HG03457 (cell line): ENCODE data around the gene DUSP10.

ENCODE experiments used
- ATAC-seq: cut with Tn5 transposase; IDR thresholded peaks from one replicate; pipeline ENCODE4 v1.9.1; 2021; ENCODE audit warnings: moderate number of reproducible peaks; ENCODE audit not compliant: unreplicated experiment

The DUSP10 gene

DNA sequence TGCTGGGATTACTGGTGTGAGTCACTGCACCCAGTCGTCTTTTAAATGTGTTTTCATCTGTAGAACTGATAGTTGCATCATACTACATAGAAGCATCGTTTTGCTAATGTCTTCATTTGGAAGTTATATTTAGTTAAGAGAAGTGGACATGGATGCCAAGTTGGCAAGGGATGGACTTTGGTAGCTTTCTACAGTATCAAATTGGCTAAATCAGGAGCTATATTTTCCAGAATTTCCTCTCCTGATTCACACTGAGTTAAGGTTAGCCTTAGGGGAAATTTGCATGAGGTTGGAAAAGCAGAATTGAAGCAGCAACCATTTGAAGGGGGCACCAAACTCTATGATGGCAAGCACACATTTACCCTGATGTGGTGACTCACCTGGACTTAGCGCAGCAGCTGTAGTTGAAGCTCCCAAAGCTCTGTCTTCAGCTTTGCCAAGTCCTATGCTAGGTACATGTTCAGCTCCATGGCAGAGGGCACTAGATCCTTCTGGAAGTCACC, 43.9 kb downstream of the DUSP10 start:
- ATAC-seq, result no peak

DNA sequence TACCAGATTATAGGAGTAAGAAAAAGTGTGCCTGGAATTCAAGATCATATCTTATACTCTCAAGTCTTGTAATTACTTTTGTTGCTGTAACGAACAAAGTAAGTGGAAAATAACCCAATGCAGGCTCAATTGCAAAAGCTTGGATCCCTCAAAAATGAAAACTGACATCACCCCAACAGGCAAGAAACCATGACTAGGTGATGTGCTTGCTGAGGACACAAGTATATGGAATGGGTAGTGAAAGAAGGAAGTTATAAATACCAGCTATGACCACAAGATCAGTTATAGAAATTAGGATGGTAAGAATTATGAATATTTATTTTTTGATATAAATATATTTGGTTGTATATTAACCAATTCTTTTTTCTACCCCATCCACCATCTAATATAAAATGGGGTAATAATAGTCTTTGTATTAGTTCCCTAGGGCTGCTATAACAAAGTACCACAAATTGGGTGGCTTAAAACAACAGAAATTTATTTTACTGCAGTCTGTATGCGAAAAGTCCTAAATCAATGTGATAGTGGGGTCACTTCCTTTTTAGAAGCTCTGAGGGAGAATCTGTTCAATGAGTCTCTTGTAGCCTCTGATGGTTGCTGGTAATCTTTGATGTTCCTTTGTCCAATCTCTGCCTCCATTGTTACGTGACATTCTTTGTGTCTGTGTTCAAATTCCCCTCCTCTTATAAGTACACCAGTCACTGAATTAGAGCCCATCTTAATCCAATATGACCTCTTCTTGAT, 45.0 kb downstream of the DUSP10 start:
- no peak for ATAC-seq

DNA sequence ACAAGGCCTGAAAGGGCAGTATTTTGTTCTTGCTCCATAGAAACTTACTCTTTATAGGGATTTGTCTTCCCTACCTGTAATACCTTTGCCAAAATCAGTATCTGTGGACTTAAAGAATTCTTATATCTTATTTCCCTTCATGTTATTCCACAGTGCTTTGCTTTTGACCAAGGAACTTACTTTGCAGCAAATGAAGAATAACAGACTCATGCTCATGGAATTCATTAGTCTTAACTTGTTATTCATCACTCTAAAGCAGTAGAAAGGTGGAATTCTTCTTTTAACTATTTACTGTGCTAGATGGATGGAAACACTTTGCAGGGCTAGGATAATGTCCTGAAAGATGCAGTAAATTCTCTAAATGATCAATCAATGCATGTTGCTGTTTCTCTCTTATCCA, 45.9 kb downstream of the DUSP10 start:
- no peak for ATAC-seq

DNA sequence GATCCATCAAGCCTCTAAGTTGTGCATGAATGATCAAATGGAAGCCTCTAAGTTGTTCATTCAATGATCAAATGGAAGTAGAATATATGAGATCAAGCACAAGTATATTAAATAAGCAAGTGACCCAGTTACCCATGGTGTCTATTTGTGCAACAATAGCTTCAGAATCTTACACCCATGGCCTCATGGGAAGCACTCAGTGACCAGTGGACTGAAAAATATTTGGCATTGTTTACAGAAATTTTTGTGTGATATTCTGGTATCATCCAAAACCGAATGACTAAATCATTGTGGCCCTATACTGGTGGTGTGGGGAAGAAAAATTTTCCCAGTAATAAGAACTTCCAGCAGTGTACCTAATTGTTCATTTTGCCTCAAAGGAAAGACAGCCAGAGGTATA, 46.6 kb downstream of the DUSP10 start:
- ATAC-seq, result no peak

DNA sequence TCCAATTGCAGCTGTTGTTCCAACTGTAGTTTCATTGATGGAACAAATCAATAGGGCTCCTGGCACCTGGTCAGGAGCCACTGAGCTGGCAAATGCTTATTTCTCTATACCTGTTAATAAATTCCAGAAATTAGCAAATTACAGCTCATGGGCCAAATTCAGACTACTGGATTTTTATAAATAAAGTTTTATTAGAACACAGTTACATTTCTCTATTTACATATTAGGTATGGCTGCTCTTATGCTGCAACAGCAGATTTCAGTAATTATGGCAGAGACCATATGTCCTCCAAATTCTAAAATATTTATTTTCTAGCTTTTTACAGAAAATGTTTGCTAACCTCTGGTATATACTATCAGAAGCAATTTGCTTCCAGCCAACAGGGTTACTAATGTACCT, 47.8 kb downstream of the DUSP10 start:
- ATAC-seq, result no peak

DNA sequence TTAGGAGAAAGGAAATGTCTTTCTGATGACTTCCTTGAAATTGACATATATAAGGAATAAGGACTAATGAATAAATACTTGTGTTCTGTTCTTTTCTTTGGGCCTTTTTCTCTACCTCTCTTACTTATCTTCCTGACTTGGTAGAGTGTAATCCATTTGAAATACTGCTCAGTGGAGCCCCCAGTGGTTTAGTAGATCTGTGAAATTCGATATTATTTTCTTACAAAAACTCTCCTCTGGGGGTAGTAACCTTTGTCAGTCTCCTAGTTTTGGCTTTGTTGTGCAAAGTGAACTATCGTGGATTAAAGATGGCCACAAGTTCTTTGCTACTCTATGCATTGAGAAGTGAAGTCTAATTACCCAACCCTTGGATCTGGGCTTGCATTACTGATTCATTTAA, 48.8 kb downstream of the DUSP10 start:
- ATAC-seq, result no peak

DNA sequence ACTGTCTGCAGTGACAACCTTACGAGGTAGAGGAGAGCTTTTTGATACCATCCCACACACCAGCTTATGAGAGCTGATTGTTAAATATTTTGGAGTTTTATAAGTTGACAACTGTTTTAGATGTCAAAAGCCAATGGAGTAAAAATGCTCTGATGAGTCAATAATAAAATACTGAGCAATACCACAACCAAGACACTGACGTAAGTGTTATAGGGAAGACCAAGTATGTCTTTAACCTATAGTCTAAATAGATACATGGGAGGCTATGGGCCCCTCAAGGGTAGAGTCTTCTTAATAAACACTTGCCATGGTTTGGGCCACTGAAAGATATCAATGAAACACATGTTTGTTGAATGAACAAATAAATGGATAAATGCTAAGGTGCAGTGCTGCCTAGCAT, 49.2 kb downstream of the DUSP10 start:
- no peak for ATAC-seq

DNA sequence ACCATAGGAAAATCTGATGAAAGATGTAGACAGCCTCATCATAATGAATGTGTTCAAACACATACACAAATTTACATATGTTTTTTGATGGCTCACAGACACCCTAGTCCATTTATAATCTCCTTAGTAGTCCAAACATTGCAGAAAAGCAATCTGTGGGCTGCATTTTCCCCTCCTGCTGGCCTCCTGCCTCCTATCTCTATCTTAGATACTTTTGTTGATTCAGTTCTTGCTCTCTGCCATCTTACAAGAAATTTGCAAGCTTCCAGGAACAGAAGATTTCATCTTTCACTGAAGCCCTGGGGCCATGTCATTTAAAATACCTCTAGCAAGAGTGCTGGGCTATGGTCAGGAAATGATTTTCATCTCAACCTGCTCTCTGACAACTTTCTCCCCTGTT, 50.6 kb downstream of the DUSP10 start:
- ATAC-seq, result no peak

DNA sequence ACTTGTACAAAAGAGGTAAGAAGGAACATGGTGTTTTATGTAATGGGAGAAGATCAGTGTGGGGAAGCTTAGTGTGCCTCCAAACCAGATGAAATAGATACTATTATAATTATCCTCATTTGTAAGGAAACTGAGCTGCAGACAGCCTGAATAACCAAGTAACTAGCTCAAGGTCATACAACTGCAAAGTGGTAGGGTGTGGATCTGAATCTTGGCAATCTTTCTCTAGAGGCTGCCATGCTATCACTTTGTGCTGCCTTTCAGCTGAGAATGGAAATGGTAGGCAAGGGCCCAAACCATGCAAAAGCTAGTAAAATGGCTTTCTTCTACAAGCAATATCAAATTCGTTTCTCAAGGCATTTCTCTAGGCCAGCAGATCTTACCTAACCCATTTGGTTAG, 51.0 kb downstream of the DUSP10 start:
- no peak for ATAC-seq

DNA sequence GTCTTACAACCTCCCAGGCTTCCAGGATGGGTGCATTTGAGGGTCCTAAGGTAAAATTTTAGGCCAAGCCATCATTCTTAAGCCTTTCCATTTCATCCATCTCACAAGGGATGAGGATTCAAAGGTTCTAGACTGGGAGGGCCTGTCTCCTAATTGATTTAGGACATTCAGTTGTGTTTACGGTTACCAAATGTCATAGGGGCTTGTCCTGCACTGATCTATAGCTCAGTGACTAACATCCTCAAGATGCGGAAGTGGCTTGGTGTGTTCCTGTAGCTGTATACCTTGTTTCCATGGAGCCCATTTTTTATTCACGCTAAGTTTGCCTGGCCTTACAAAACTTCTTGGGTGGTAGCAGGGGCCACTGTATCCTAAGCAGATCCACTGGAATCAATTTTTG, 52.8 kb downstream of the DUSP10 start:
- no peak for ATAC-seq

DNA sequence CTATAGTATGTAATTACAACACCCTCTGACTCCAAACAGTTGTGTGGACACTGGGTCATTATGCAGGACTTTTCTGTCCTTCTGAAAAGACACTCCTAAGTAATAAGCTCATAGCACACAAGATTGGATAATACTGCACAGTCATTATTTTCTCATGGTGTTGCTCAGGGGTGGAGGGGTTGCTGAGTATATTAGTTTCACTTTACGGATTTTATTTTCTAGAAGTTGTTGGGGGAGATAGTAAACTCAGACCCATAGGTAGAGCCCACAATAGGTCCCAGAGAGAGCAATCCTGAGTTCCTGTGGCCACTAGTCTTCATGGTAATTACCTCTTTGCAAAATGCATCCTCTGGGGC, 53.4 kb downstream of the DUSP10 start:
- ATAC-seq, result no peak

DNA sequence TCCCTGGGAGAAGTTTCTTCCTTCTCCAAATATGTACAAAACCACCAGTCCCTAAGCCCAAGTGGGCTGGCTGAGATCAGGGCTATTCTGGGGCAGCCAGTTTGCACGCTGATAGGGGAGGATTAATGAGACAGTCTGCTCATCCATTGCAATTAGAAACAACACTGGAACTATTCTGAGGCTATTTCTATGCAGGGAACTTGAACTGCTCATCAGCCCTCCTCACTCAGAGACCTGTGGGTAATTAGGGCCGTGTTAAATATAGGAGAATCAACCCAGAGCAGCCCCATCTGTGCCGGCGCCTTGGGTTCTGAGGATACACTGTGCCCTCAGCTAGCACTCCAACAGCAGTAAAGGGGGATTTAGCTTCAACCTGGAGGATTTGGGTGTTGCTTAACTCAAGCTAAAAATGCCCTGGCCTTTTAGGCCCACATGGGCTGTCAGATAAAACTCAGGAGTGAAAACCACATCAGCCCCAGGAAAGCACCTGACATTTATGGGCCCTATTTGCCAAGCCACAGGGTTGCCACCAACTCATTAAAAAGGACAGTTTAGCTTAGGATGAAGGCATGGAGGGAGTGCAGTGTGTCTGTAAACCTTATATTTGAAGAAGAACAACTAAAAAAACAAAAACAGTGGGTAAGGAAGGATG, 53.9 kb downstream of the DUSP10 start:
- no peak for ATAC-seq

DNA sequence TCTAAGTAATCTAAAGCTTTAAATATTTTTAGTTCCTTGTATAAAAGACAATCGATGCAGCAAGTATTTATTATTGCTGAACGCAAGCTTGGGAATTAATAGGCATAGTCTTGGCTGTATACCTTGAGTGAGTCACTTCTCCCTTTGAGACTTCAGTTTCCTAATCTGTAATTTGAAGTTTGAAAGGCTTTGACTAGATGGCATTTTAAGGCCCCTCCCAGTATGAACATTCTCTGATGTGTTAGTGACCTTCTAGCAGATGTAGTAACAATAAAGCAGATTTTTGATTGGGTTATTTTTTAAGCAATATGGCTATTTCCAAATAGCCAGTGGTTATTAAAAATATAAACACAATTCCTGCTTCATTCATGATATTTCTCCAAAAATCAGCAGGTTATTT, 58.2 kb downstream of the DUSP10 start:
- ATAC-seq, result no peak

DNA sequence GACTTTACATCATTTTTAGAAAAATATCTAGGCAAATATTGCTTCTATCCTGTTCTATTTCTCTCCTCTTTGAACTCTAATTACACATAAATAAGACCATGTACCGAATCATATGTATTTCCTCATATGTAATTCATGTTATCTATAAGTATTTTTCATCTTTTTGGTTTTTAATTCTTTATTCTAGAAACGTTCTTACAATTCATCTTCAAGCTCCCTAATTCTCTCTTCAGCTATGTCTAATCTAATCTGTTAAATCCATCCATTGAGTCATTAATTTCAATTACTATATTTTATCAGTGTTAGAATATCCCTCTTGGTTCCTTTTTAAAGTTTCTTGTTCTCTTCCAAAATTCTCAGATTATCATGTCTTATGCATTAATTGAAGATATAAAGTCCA, 61.8 kb downstream of the DUSP10 start:
- no peak for ATAC-seq

DNA sequence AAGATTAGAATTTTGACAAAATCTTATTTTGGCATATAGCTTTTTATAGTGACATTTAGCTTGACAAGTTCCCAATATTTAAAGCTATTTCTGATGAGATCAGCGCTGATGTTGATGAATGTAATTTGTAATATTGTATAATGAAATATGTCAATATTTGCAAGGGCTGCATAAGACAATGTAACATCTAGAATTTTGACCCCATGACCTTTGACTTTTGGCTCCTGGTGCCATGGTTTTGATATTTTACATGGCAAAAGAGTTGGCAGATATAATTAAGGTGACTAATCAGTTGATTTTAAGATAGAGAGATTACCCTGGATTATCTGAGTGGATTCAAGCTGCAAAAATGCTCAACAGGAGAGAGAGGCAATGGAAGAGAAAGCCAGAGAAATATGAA, 63.9 kb downstream of the DUSP10 start:
- no peak for ATAC-seq

DNA sequence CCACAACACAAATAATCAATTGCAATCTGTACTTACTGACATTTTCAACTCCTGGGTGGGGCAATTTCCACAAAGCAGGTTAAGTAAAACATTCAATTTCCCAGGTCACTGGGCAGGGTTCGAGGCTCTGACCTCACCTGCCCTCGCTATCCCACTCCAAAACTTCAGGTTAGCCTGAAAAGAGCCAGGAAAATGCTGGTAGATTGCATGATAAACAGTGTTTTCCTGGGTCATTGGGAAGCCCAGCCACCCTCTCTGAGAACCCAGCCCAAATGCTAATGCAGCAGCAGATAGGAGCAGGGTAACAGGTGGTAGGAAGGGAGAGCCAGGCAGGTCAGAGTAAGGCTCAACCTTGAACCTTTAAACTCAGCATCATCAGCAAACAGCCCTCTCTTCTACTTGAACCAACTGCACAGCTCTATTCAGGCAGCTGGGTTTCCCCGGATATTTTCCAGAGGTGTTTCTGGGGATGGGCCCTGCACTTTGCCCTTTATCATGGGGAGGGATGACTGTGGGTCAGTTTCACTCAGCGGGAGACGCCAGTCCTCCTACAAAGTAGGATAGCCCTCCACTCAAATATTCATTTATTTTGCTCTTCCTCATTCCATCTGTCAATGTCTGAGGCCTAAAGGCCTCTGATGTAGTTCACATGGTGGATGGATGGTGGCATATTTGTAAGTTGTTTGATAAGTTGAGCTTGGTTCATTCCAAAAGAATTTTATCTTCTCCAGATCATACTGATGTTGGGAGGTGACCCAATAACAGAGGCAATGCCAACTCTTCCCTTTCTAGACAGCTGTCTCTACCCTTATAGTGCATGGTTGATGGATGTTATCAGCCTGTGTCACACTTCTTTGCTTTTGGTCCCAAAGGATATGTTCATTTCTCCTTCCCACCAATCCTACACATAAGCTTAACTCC, 65.7 kb downstream of the DUSP10 start:
- no peak for ATAC-seq

DNA sequence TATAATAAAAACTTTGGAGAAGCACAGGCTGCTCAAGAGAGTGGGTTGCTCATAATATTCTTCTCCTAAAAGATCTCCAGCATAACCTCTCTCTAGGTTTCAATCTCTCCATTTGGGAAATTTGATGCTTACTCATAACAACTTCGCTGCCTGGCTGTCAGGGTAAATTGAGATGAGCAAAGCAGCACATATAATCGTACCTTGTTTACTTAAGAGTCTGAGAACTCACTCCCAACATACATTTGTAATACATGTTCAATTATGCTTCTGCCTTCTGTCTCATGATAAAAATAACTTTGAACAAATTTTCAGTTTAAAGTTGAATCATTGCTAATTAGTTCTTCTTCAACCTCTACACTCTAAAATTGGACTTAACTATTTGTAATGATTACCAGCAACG, 68.9 kb downstream of the DUSP10 start:
- no peak for ATAC-seq

DNA sequence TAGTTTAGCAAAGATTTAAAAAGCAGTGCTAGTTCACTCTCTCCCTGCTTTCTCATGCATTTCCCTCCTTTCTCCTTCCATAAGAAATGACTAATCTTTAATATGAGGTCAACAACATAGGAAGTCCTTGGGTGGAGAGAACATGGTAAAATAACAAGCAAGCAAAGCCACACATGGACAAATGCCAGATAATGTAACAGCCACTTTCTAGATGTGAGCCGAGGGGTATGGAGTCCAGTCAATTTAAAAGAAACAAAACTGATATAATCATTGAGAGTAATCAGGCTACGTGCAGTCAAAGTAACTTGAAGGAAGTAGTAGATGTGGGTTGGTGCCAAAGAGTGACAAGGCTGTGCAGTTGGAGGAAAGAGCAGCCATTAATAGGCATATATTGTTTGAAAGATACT, 69.6 kb downstream of the DUSP10 start:
- ATAC-seq, result no peak

DNA sequence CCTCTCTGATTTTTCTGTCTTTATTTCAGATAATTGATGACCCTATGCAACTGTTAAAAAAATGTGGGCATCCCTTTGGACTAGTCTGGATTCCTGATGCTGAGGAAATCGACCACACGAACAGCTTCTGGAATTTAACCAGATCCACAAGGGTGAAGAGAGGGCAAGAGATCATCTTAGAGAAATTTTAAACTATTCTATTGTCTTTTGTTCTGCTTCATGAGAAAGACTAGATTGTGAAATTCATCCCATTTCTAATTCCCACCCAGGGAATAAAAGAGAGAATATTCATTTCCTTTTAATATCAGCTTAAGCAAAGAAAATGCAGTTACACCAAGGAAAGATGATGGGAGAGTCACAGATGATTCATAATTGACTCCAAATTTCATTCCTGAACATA, 71.8 kb downstream of the DUSP10 start:
- ATAC-seq, result no peak

DNA sequence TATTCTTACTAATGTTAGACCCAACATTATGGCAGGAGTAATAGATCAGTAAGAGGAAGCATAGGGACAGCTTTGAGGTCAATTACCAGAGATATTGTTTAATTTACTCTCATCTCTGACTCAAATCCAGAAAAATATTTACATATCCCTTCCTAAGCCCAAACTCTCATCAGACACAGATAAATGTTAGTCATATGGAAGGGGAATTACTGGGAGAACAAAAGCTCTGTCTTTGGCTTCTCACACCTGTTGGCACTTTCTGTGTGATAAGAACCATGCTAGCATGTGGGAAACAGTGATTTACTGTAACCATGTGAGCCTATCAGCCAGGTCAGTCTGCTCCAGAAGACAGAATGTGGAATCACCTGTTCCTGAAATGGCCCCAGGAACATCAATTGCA, 72.4 kb downstream of the DUSP10 start:
- ATAC-seq, result no peak

DNA sequence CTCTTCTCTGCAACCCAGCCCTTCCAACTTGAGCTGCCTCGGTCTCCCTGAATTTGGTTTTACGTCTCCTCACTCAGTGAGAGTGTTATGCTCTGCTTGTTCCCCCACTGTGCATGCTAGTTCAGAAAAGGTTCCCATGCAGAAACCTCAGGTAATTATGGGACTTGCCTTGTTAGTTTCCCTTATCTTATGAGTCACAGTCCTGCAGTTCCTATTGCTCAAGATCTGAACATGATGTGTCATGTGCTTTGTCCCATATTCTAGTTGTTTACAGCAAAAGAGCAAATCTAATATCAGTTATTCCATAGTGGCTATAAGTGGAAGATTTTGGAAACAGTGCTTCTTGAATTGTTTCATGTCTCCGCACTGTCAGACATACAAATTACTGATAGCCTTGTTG, 74.4 kb downstream of the DUSP10 start:
- no peak for ATAC-seq

DNA sequence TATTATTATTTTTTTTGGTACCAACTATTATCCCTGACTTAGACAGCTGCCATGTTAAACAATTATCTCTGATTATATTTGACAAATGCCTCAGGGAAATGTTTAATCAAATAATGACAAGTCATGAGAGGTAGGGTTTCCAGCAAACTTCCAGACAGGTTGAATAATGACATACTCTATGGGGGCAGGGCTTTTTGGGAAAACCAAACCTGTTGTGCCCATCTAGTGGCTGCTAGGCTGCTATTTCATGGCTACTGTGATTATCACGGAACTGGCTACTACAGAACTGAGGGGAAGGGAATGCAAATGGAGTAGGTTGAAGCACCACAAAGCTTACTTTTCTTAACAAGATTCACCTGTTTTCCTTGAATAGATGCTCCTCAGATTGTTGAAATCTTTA, 77.6 kb downstream of the DUSP10 start:
- ATAC-seq, result no peak
